H1 (cell line): ENCODE results near the gene PRPF18.

Experiments used
- CTCF ChIP-seq, 3 experiments: IDR thresholded peaks; 1 replicate in 2 of 3; 2 replicates in 1 of 3; pipeline versions ENCODE4 v1.5.1 to v1.6.1; 2011; ENCODE audit warnings: low read length in 3 of 3, mild to moderate bottlenecking in 3 of 3, inconsistent platforms in 2 of 3, low read depth in 1 of 3, moderate library complexity in 1 of 3; ENCODE audit not compliant: insufficient read depth in 1 of 3; ENCODE audit errors: control extremely low read depth in 1 of 3
- EP300 ChIP-seq, 2 experiments: IDR thresholded peaks; 1 replicate in 1 of 2; 2 replicates in 1 of 2; pipeline ENCODE4 v1.6.1; 2011 to 2012; ENCODE audit warnings: low read depth in 2 of 2, low read length in 2 of 2, mild to moderate bottlenecking in 2 of 2, borderline replicate concordance in 1 of 2, inconsistent platforms in 1 of 2, moderate library complexity in 1 of 2

- no peak for TF ChIP-seq CTCF (IDR thresholded peaks at IDR 0.05; ENCODE audit: control extremely low read depth in 1 of 3, insufficient read depth in 1 of 3, low read depth in 1 of 3, low read length in 3 of 3)
- no peak for TF ChIP-seq EP300 (IDR thresholded peaks at IDR 0.05; ENCODE audit: borderline replicate concordance in 1 of 2, low read depth in 2 of 2, low read length in 2 of 2)
Measured at GRCh38 chr10:13657101-13657680, 70.4 kb downstream of the PRPF18 start.
